Tibial nerve (tissue), 4 donors: ENCODE results near the gene CCDC107.

Experiments used
- CTCF ChIP-seq, 5 experiments: fragments of 200-600 bp in 3 of 5; fragments of 450-650 bp in 2 of 5; sonication (generic) in 3 of 5; IDR thresholded peaks; one replicate each; pipeline ENCODE4 v1.5.1; 2016 to 2019; ENCODE audit warnings: antibody characterized with exemption in 5 of 5, mild to moderate bottlenecking in 3 of 5, moderate library complexity in 2 of 5
- EP300 ChIP-seq, 2 donors: sonication (generic); formaldehyde crosslinking; IDR thresholded peaks; one replicate each; pipeline ENCODE4 v1.6.1; 2017; ENCODE audit warnings: antibody characterized with exemption in 2 of 2, mild to moderate bottlenecking in 1 of 2
- POLR2A ChIP-seq, 2 donors: fragments of 450-650 bp; IDR thresholded peaks; one replicate each; pipeline ENCODE4 v1.6.1; 2017; ENCODE audit warnings: antibody characterized with exemption in 2 of 2, mild to moderate bottlenecking in 2 of 2, moderate library complexity in 2 of 2

GRCh38 chr9:35660966-35661415 is 2.9 kb downstream of the CCDC107 start:
- no peak for TF ChIP-seq POLR2A (IDR thresholded peaks at IDR 0.05)
- TF ChIP-seq CTCF (IDR thresholded peaks at IDR 0.05), result peak in 3 of 5 experiments; percentile 32 to 55 (median 46)
- TF ChIP-seq EP300 (IDR thresholded peaks at IDR 0.05), result peak in 1 of 2 donors; percentile 32
